GM13977 (cell line): ENCODE results near the gene DSC3.

Source experiments
- DNase-seq: peaks from one replicate; pipeline ENCODE4 v3.0.0; 2012; ENCODE audit warnings: low spot score
- in situ Hi-C: fragments of 300-500 bp; cut with MboI; formaldehyde crosslinking; loops from one replicate; pipeline ENCODE4 v1.12.0; 2022; ENCODE audit warnings: low sequenced_read_pairs, low pct_unique_long_range_greater_than_20kb, mixed read lengths, inconsistent platforms; ENCODE audit not compliant: unreplicated experiment
- TF ChIP-seq, protein P1 (sequence below): IDR thresholded peaks from 2 replicates; pipeline ENCODE4 v1.5.1; 2012; ENCODE audit warnings: mild to moderate bottlenecking, control low read depth; ENCODE audit not compliant: insufficient read depth; ENCODE audit errors: extremely low read depth, missing control alignments

DSC3 gene

DNA sequence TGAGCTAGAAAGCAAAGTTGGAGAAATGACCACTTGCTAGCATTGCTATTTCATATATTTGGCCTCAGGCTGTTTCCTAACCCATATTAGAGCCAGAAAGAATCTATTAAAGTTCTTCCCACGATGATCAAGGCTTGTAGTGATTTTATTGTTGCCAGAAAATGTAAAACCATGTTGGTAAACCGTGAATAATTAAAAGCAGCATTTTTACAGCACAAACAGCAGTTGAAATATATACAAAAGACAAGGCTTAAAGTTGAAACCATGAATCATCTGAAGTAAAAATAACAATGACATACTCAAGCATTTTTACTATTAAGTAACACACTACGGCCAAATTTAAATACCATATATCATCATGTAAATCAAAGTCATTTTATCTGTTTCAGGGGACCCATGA lies 27.7 kb upstream of the DSC3 start:
- TF ChIP-seq, protein P1, sequence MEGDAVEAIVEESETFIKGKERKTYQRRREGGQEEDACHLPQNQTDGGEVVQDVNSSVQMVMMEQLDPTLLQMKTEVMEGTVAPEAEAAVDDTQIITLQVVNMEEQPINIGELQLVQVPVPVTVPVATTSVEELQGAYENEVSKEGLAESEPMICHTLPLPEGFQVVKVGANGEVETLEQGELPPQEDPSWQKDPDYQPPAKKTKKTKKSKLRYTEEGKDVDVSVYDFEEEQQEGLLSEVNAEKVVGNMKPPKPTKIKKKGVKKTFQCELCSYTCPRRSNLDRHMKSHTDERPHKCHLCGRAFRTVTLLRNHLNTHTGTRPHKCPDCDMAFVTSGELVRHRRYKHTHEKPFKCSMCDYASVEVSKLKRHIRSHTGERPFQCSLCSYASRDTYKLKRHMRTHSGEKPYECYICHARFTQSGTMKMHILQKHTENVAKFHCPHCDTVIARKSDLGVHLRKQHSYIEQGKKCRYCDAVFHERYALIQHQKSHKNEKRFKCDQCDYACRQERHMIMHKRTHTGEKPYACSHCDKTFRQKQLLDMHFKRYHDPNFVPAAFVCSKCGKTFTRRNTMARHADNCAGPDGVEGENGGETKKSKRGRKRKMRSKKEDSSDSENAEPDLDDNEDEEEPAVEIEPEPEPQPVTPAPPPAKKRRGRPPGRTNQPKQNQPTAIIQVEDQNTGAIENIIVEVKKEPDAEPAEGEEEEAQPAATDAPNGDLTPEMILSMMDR: no peak
- in situ Hi-C loops: no loop called here
- no peak for DNase-seq

DNA sequence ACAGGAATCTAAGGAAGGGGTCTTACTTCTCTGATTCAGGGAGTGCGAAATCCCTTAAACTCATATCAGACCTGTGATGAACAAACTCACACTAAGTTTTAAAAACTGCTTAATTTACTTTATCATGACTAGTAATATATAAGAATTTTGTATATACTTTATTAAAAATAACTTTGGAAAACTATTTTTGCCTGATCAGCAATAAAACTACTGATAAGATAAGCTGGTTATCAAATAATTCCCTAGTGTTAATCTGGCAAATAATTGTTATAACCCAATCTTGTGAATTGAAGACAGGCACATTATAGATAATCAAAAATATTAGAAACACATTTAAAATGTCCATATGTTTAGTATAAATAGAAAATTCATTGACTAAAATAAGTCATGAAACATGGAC lies 23.7 kb upstream of the DSC3 start:
- TF ChIP-seq, protein P1: no peak
- in situ Hi-C loops: no loop called here
- no peak for DNase-seq

GRCh38 chr18:31065036-31065773 lies 22.7 kb upstream of the DSC3 start:
- in situ Hi-C loops: no loop called here
- DNase-seq: no peak
- TF ChIP-seq, protein P1: no peak

DNA sequence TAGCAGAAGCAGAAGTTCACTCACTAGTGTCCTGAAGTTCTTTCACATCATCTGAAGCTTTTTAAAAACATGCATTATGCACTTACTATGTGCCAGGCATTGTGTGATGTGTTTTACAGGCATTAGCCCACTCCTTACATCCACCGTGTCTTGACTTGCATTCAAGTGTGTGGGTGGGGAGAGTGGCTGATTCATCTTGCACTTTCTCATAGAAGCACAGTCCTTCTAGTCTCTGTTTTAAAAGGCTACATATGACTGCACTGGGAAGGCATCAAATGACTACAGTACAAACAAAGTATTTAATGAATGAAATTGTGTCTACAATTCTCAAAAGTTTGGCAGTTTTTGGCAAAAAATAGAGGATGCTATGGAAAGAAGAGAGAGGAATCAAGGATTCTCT lies 21.6 kb upstream of the DSC3 start:
- no peak for DNase-seq
- TF ChIP-seq, protein P1: no peak
- in situ Hi-C loops: no loop called here

GRCh38 chr18:31061945-31062344 lies 19.4 kb upstream of the DSC3 start:
- TF ChIP-seq, protein P1: no peak
- in situ Hi-C loops: no loop called here
- DNase-seq: no peak

- no peak for DNase-seq
- in situ Hi-C loops: no loop called here
- TF ChIP-seq, protein P1: no peak
Observed at GRCh38 chr18:31058897-31059296, 16.4 kb upstream of the DSC3 start.
